Aorta (tissue), 5 donors: Measurements from ENCODE around the gene VPS41. TPM values are rescaled to one million over a fixed set of nuclear protein-coding genes. Genes with fewer than 3 reads are reported as not detected.

Experiments
- ATAC-seq: fragments of 200-7000 bp; cut with Tn5 transposase; one replicate; pipeline ENCODE4 v1.9.1; 2022; ENCODE audit warnings: moderate library complexity; ENCODE audit not compliant: low FRiP score
- DNase-seq, 2 donors: peaks; one replicate each; pipeline ENCODE4 v3.0.0-alpha.2; 2020
- H3K27ac ChIP-seq, 2 donors: one replicate each; pipeline ENCODE4 v1.5.1; 2013; ENCODE audit warnings: low read length in 2 of 2, mild to moderate bottlenecking in 2 of 2, moderate library complexity in 2 of 2, control low read depth in 1 of 2, inconsistent platforms in 1 of 2, low read depth in 1 of 2
- H3K27me3 ChIP-seq, 2 donors: one replicate each; pipeline ENCODE4 v1.6.1; 2013; ENCODE audit warnings: control low read depth in 1 of 2, low read length in 1 of 2, mild to moderate bottlenecking in 1 of 2, moderate library complexity in 1 of 2; ENCODE audit not compliant: insufficient read depth in 2 of 2, control insufficient read depth in 1 of 2
- H3K36me3 ChIP-seq, 2 donors: one replicate each; pipeline ENCODE4 v1.6.1; 2013; ENCODE audit warnings: control low read depth in 1 of 2, low read length in 1 of 2, mild to moderate bottlenecking in 1 of 2; ENCODE audit not compliant: insufficient read depth in 2 of 2, control insufficient read depth in 1 of 2
- H3K4me1 ChIP-seq, 2 donors: one replicate each; pipeline ENCODE4 v1.6.1; 2013; ENCODE audit warnings: low read length in 2 of 2, control low read depth in 1 of 2, mild to moderate bottlenecking in 1 of 2, moderate library complexity in 1 of 2; ENCODE audit not compliant: insufficient read depth in 2 of 2, control insufficient read depth in 1 of 2
- H3K4me3 ChIP-seq, 2 donors: one replicate each; pipeline ENCODE4 v1.5.1; 2013; ENCODE audit warnings: low read length in 2 of 2, control low read depth in 1 of 2, mild to moderate bottlenecking in 1 of 2
- H3K9me3 ChIP-seq: one replicate; pipeline ENCODE4 v1.6.1; 2013; ENCODE audit warnings: mild to moderate bottlenecking, low read length; ENCODE audit not compliant: control insufficient read depth
- WGBS, 2 donors: extraction: QIAGEN DNeasy Blood & Tissue Kit; methylation state at CpG; one replicate each; pipeline ENCODE4 v1.1.7; 2013; 5-methylcytosine and 5-hydroxymethylcytosine counted together
- intact Hi-C, 2 donors: fragments of 100-400 bp; cut with DNase I; formaldehyde crosslinking; loops; one replicate each; pipeline versions ENCODE4 v1.14.2 to v1.15.0; 2022
- polyA plus RNA-seq, 2 donors: library from polyadenylated mRNA; stranded (reverse); fragments of 200-250 nt; gene quantifications; one replicate each; pipeline ENCODE4 v1.2.3, GENCODE V29; 2013
- total RNA-seq, 2 donors: library from RNA; stranded (reverse); fragmentation: NEBNext Ultra II Directional; extraction: Animal tissue kit (Norgen Biotek cat#: 25700); gene quantifications; one replicate each; pipeline ENCODE4 v1.2.1, GENCODE V29; 2021
- donor health status: healthy with polysubstance abuse.
- donor health status: Bipolar disorder and iron deficiency.
- donor health status: DM: no; HTN: no; CAD: no.
- donor health status: DM: no; HTN: no; CAD: no.
- donor health status: DM: yes; HTN: yes; CAD: no.

The VPS41 gene
- total and polyA plus RNA-seq, 4 donors: 20.8 to 92.3 (median 49.5) TPM

DNA sequence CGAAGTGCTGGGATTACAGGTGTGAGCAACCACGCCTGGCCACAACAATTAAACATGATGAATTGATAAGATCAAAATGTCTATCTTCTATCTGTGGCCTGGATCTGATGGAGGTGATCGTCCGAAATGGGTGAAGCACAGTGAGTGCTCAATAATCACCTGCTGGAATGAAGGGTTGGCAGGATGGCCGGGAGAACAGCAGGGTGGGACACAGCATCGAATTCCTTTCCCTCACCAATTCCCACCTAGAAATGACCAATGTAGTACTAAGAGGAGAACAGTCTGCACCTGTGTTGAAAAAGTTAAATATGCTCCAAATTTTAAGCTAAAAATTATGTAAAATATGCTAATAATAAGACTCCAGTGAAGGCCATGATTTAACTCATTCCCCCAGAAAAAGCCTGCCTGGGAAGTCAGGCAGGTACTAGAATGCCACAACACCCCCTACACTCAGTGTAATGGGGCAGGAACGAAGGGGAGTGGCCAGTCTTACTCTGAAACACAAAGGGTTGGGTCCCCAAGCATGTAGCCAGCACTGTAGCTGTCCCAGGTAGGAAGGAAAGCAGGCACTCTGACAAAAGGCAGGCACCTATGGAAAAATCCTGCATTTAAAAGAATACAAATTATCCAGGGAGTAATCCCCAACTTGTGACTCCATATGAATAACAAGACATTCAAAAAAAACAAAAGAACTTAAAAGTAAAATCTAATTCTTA is 110.3 kb downstream of the VPS41 start:
- Histone ChIP-seq H3K27ac (no peak overlapping the region), H3K4me1 (no peaks in the 10 kb centered on the region), H3K9me3 (no peaks in the 10 kb centered on the region), H3K27me3 (no peaks in the 10 kb centered on the region), H3K36me3 (peaks cover 0 to 8% of the 10 kb centered on the region in 2 donors), H3K4me3 (no peak overlapping the region)
- ATAC-seq (no peak), DNase-seq (no peak)
- 96 to 99% methylated on average over 7 of the region's 7 CpGs for WGBS, 2 donors
- intact Hi-C loops: loop anchor here (2.0 to 10.0 kb wide), 4 partner anchors 136 to 720 kb away; no protein-coding TSS in a partner anchor

DNA sequence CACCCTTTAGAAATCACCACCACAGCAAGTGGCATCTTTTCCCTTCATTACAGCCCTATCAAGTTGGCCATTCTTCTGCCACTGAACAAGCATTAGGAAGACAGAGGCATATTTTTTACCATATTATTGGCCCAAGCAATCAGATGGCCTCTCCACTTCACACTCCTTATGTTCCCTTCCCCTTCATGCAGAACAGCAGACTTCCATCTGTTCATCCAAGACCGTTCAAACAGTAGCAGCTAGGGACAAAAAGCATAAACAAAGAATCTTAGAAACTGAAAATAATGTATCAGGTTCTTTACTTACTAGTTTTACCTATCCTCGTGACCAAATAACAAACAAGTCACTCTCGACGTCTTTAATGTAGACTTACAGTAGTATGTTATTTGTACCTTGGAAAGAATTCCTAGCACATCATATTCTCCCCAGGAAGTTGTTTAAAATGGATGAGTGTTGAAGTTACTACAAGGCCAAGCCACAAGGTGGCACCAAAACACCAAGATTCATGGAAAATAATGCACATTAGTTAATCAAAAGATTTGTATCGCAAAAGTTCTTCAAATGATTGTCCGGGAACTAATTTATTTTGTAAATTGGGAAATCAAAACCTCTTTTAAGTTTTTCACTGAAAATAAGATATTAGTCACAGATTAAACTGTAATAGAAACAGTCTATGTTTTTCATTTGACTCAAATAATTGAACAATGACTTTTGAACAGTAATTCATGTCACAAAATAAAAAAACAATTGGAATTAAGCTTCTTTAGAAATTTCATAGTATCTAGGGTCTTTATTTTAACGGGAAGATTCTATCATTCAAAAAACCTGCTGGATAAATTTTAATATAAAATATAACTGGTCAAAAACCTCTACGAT is 112.1 kb downstream of the VPS41 start:
- Histone ChIP-seq H3K9me3 (no peaks in the 10 kb centered on the region), H3K4me1 (no peaks in the 10 kb centered on the region), H3K27ac (no peak overlapping the region), H3K27me3 (no peaks in the 10 kb centered on the region), H3K4me3 (no peak overlapping the region), H3K36me3 (peaks cover 3 to 8% of the 10 kb centered on the region in 2 donors)
- no peak for ATAC-seq
- DNase-seq: peak in 1 of 2 donors; percentile 50
- 28% methylated on average over 8 of the region's 8 CpGs for WGBS, 2 donors
- intact Hi-C loops: loop anchor here (2.0 to 10.0 kb wide), 3 partner anchors 138 to 720 kb away; no protein-coding TSS in a partner anchor

DNA sequence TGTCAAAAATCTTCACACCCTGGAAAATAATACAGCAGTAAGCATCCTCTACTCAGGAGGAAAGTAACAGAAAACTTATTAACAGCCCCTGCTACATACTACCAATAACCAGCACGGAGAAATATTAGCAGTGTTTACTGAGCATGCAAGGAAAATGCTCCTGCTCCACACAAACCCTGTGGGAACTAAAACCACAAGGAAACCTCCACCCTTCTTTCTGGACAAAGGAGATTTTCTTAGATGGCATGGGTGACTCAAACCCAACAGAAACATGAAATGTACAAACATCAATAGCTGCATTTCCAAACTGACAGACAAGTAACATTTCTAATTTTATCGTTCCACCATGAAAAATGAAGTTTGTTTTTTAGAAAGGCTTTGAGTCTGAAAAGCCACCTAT is 113.4 kb downstream of the VPS41 start:
- Histone ChIP-seq H3K4me3 (no peak overlapping the region), H3K9me3 (no peaks in the 10 kb centered on the region), H3K27me3 (no peaks in the 10 kb centered on the region), H3K27ac (no peak overlapping the region), H3K36me3 (peaks cover 3 to 8% of the 10 kb centered on the region in 2 donors), H3K4me1 (no peaks in the 10 kb centered on the region)
- intact Hi-C loops: loop anchor here (5.0 to 10.0 kb wide), 2 partner anchors 139 to 722 kb away; no protein-coding TSS in a partner anchor
- no peak for ATAC-seq
- 85 to 86% methylated on average over 2 of the region's 2 CpGs for WGBS, 2 donors
- DNase-seq: no peak

DNA sequence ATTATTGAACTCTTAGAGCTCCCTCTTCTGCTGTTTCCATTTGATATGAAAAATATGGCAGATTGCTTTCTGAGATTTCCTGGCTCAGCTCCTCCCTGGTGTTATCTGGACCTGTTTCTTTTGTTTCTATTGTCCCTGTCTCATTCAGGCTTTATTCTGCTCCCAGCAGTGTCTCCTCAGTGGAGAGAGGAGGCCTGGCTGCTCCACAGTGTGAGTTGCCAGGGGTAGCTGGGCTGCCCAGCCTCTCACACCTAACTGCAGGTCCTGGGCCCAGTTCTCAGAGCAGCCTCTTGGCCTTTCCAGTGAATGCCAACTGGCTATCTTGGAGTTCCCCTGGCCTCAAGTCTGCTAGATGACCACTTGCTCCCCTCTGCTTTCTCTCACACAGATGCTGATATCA is 127.0 kb downstream of the VPS41 start:
- no peak overlapping the region for H3K27ac ChIP-seq
- peaks cover 0 to 3% of the 10 kb centered on the region in 2 donors for H3K36me3 ChIP-seq
- DNase-seq (no peak), ATAC-seq (no peak)
- no peak overlapping the region for H3K4me3 ChIP-seq
- intact Hi-C loops: no loop called here
- no peaks in the 10 kb centered on the region for H3K27me3 ChIP-seq
- H3K9me3 ChIP-seq: no peaks in the 10 kb centered on the region
- no peaks in the 10 kb centered on the region for H3K4me1 ChIP-seq

DNA sequence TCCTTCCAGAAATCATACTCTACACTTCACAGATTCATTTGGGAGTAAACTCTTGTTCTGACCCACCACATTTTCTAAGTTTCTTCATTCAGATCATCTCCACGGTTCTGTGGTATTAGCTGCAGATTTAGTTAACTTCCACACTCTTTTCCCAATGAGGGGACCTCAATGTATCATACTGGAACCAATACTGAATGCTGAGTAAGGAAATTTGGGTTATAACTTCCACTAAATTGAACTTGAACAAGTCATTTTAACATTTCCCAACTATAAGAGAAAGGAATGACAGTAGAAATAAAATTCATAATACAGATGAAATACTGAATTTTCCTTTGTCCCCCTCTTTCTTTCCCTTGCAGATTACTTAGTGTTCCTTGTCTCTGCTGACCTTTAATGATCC is 131.4 kb downstream of the VPS41 start:
- intact Hi-C loops: no loop called here
- Histone ChIP-seq H3K9me3 (no peaks in the 10 kb centered on the region), H3K36me3 (peaks cover under 1 to 2% of the 10 kb centered on the region in 2 donors), H3K4me1 (no peaks in the 10 kb centered on the region), H3K4me3 (no peak overlapping the region), H3K27me3 (no peaks in the 10 kb centered on the region), H3K27ac (no peak overlapping the region)
- DNase-seq: no peak
- 38 to 71% methylated on average over 1 of the region's 1 CpG for WGBS, 2 donors
- no peak for ATAC-seq

DNA sequence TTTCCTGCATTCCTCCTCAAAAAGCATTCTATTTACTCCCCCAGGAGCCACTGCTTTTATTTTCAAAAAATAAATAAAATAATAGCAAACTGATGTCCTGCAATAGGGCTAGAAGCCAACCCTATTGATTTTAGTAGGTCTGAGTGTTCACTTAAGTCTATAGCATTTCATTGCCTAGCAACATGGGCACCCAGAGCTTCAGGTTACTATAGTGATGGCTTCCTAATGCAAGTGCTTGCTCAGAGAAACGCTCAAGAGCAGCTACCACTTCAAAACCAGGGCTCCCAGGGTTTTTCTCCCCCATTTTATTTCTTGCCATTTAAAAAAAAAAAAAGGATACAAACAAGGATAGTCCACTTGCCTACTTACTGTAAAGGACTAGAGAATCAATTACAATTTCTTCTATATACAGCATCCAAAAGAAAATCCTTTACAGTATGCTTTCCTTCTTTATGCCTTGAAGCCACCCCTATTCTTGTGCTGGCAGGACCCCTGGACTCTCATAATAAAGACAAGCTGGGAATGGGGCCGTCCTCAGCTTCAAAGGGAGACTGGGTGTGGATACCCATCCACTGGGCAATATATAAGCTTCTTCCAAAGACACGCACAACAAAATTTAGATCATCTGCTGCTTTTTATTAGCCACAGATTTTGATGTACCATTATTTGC is 133.3 kb downstream of the VPS41 start:
- intact Hi-C loops: no loop called here
- WGBS, 2 donors: 57 to 78% methylated on average over 3 of the region's 3 CpGs
- ATAC-seq (no peak), DNase-seq (no peak)
- Histone ChIP-seq H3K36me3 (peaks cover 4% of the 10 kb centered on the region in 2 donors), H3K27me3 (no peaks in the 10 kb centered on the region), H3K4me3 (no peak overlapping the region), H3K4me1 (no peaks in the 10 kb centered on the region), H3K27ac (no peak overlapping the region), H3K9me3 (no peaks in the 10 kb centered on the region)

DNA sequence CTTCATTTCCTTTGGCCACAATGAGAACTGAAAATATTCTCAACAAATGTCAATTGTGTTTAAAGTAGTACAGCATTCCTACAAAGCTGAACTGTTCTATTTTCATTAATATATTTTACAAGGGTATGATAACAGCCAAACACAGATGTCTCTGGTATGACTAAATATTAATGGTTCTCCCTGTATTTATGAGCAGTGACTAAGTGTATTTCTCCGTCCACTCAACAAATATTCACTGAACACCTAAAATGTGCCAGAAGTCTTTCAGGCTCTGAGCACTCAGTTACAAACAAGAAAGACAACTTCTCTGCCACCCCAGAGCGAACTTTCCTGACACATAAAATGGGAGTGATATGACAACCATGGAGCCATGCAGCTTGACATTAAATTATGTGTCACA is 135.6 kb downstream of the VPS41 start:
- intact Hi-C loops: no loop called here
- WGBS, 2 donors: 49% methylated on average over 2 of the region's 2 CpGs
- ATAC-seq (no peak), DNase-seq (no peak)
- H3K4me3 ChIP-seq: no peak overlapping the region
- peaks cover 4 to 5% of the 10 kb centered on the region in 2 donors for H3K36me3 ChIP-seq
- H3K27me3 ChIP-seq: no peaks in the 10 kb centered on the region
- no peak overlapping the region for H3K27ac ChIP-seq
- H3K4me1 ChIP-seq: no peaks in the 10 kb centered on the region
- no peaks in the 10 kb centered on the region for H3K9me3 ChIP-seq

DNA sequence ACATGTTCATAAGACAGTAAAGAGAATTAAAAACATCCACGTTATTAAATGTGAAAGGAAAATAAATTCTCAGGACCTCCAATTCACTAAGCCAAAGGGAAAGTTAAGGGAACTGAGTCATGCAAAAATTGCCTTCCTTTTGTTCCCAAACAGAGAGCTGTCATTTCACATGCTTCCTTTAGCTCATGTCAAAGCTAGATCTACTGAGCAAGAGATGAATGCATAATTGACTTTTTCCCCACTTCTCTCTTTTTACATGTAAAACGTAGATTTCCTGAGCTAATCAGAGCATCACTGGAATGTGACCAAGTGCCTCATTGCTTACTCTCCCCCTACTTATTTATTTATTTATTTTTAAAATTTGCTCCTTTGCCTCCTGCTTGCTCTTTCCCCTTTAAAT is 148.8 kb downstream of the VPS41 start:
- no peak overlapping the region for H3K27ac ChIP-seq
- DNase-seq (no peak), ATAC-seq (no peak)
- WGBS, 2 donors: 58 to 63% methylated on average over 2 of the region's 2 CpGs
- intact Hi-C loops: no loop called here
- no peaks in the 10 kb centered on the region for H3K4me1 ChIP-seq
- H3K36me3 ChIP-seq: peaks cover 0 to 2% of the 10 kb centered on the region in 2 donors
- H3K27me3 ChIP-seq: no peaks in the 10 kb centered on the region
- H3K4me3 ChIP-seq: no peak overlapping the region
- no peaks in the 10 kb centered on the region for H3K9me3 ChIP-seq
